GM06990 (cell line): ENCODE data around the gene GRID1.
A peak's percentile ranks its signal among the peaks of the same experiment; 100 is the strongest.

Experiments
- DNase-seq: peaks from one replicate; pipeline ENCODE4 v3.0.0-alpha.2; 2011; ENCODE audit not compliant: insufficient read length; ENCODE audit errors: extremely low read depth
- H3K27me3 ChIP-seq: replicated peaks from 2 replicates; pipeline ENCODE4 v1.6.0; 2011; ENCODE audit warnings: low read length; ENCODE audit not compliant: control insufficient read depth, insufficient read depth
- H3K36me3 ChIP-seq: 2 replicates; pipeline ENCODE4 v1.5.1; 2011; ENCODE audit warnings: low read length; ENCODE audit not compliant: control insufficient read depth, insufficient read depth
- H3K4me3 ChIP-seq: replicated peaks from 2 replicates; pipeline ENCODE4 v1.5.1; 2011; ENCODE audit warnings: low read depth, mild to moderate bottlenecking, control low read depth, low read length
- TF ChIP-seq, protein P1 (sequence below): IDR thresholded peaks from 2 replicates; pipeline ENCODE4 v1.5.1; 2011; ENCODE audit warnings: low read length, control low read depth, mild to moderate bottlenecking, inconsistent platforms; ENCODE audit not compliant: insufficient read depth, poor library complexity, severe bottlenecking

The GRID1 gene

DNA sequence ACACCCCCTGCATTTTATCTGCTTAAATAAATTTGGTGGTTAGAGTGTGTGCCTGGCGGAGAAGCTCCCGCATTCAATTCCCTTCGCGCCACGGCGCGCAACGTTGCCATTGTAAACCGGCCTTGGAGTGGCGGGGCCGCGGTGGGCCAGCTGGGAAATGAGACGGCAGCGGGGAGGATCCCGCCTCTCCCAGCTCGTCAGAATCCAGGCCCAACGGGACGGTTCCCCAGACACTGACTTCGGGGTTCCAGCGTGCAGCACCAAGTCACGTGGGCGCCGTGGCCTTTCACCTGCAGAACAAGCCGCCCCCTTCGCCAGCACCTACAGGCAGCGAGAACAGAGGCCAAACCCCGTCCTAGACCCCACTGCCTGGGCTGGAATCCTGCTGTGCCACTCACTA is 103.4 kb downstream of the GRID1 start:
- Histone ChIP-seq H3K4me3 (no peak overlapping the region), H3K27me3 (no peaks in the 10 kb centered on the region; the same call in none of the 2 replicates), H3K36me3 (no peaks in the 10 kb centered on the region)
- TF ChIP-seq, protein P1, sequence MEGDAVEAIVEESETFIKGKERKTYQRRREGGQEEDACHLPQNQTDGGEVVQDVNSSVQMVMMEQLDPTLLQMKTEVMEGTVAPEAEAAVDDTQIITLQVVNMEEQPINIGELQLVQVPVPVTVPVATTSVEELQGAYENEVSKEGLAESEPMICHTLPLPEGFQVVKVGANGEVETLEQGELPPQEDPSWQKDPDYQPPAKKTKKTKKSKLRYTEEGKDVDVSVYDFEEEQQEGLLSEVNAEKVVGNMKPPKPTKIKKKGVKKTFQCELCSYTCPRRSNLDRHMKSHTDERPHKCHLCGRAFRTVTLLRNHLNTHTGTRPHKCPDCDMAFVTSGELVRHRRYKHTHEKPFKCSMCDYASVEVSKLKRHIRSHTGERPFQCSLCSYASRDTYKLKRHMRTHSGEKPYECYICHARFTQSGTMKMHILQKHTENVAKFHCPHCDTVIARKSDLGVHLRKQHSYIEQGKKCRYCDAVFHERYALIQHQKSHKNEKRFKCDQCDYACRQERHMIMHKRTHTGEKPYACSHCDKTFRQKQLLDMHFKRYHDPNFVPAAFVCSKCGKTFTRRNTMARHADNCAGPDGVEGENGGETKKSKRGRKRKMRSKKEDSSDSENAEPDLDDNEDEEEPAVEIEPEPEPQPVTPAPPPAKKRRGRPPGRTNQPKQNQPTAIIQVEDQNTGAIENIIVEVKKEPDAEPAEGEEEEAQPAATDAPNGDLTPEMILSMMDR: no peak
- DNase-seq: no peak

DNA sequence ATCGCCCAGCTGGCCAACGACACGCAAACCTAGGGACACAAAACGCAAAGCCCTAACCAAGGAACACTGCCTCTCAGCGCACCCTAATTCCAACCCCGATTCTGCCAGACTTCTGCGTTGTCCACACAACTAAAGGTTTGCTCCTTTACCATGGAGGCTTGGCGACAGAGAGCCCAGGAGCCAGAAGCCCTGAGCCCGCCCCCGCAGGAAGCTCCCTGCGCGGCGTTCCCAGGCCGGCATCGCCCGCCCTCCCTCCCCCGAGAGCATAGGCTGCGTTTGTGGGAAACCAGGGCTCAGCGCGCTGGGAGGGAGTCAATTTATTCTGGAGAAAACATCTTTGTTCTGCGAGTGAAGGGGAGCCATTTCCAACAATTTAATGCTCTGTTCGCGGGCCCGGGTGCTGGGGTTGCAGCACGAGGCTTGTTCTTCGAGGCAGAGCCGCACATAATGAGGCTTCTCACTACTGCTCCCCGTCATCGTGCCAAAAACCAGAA is 103.9 kb downstream of the GRID1 start:
- no peak for DNase-seq
- Histone ChIP-seq H3K36me3 (no peaks in the 10 kb centered on the region), H3K27me3 (no peaks in the 10 kb centered on the region; the same call in none of the 2 replicates), H3K4me3 (no peak overlapping the region)
- TF ChIP-seq, protein P1: no peak

DNA sequence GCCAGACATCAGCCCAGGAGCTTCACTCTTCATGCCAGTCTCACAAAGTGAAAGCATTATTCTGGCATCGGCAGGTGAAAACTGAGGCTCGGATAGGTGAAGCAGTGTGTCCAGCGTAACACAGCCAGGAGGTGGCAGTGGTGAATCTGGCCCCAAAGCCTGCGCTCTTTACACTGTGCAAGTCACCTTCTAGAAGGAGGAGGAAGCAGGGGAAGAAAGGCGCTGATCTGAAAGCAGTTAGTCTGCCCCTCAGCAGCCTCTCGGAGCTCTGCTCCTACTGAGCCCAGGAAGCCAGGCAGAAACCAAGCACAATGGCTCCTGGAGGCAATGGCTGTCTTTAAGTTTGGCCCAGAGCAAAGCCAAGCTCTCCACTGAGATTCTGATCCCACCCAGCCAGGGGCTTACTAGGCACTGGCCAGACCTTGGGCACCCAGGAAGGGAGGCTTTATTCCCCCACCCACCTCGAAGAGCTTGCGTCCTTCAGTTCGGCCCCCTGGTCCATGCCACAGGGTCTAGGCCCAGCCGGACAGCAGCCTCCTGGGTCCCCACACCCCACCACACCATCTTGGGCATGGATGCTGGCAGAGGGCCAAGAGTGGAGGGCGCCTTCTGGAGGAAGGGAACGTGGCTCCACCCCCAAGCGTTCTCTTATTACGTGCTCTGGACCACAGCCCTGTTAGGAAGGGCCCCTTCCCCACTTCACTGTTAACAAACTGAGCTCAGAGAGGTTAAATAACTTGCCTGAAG is 104.5 kb downstream of the GRID1 start:
- H3K36me3 ChIP-seq: no peaks in the 10 kb centered on the region
- no peaks in the 10 kb centered on the region; the same call in none of the 2 replicates for H3K27me3 ChIP-seq
- no peak overlapping the region for H3K4me3 ChIP-seq
- peak; percentile 15 for DNase-seq
- TF ChIP-seq, protein P1: peak; percentile 66

DNA sequence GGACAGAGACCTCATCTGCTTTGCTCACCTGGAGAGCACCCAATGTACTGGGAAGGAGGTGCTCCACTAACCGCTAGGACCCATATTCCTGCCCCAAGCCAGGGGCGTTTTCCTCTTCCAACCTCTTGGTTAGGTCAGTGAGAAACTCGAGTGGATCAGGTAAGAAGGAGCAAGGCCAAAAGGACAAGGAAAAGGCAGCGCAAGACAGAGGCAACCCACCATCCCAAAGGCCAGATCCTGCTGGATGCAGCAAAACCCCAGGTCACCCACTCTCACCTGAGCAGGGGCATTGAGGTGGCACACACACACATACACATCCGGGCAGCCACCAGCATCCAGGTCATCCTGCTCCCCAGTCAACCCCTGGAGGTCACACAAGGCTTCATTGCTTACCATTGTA is 105.1 kb downstream of the GRID1 start:
- H3K27me3 ChIP-seq: no peaks in the 10 kb centered on the region; the same call in none of the 2 replicates
- H3K4me3 ChIP-seq: no peak overlapping the region
- no peaks in the 10 kb centered on the region for H3K36me3 ChIP-seq
- DNase-seq: no peak
- TF ChIP-seq, protein P1: no peak

DNA sequence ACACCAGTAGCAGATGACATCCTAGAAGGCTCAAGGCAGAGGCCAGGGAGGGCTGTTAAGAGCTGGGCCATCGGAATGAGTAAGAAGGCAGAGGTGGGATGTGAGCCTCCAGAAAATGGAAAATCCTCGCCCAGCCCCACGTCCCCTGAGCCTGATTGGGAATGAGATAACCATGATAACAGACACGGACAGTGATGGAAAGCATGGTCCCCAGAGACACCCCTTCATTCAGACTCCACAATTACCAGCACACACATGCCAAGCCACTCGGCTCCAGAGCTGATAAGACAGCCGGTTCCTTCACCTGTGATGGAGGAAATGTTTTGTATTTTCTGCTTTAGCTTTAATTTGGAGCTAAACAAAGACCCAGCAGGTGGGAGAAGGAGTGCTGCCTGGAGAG is 106.0 kb downstream of the GRID1 start:
- Histone ChIP-seq H3K4me3 (no peak overlapping the region), H3K27me3 (no peaks in the 10 kb centered on the region; the same call in none of the 2 replicates), H3K36me3 (no peaks in the 10 kb centered on the region)
- TF ChIP-seq, protein P1: no peak
- no peak for DNase-seq
